Measurements from ENCODE around the gene RPS6KA2.

Gene RPS6KA2

GRCh38 chr6:166627033-166627874 is at the start of gene RPS6KA2:
RPS6KA2 (minus strand) TSS chr6:166627251; CDS start chr6:166627019, 232 bp downstream.
- peak; percentile 99 to 100 (median 99) for DNase-seq

GRCh38 chr6:166676270-166676860 is 49.3 kb upstream of the RPS6KA2 start:
- no peak for DNase-seq

- DNase-seq, result no peak
Measured at GRCh38 chr6:166675736-166676135, 48.7 kb upstream of the RPS6KA2 start.

GRCh38 chr6:166673309-166673708 is 46.3 kb upstream of the RPS6KA2 start:
- no peak for DNase-seq

- peak in 1 of 3 donors; percentile 7 for DNase-seq
Measured at GRCh38 chr6:166672624-166673206, 45.7 kb upstream of the RPS6KA2 start.

GRCh38 chr6:166672146-166672545 is 45.1 kb upstream of the RPS6KA2 start:
- DNase-seq, result no peak

- DNase-seq, result no peak
Measured at GRCh38 chr6:166671434-166672081, 44.5 kb upstream of the RPS6KA2 start.

GRCh38 chr6:166670894-166671293 is 43.8 kb upstream of the RPS6KA2 start:
- no peak for DNase-seq

GRCh38 chr6:166670013-166670412 is 43.0 kb upstream of the RPS6KA2 start:
- no peak for DNase-seq

- no peak for DNase-seq
Measured at GRCh38 chr6:166667796-166668610, 41.0 kb upstream of the RPS6KA2 start.

GRCh38 chr6:166664135-166664534 is 37.1 kb upstream of the RPS6KA2 start:
- DNase-seq, result no peak

- no peak for DNase-seq
Measured at GRCh38 chr6:166663568-166663967, 36.5 kb upstream of the RPS6KA2 start.

- peak; percentile 65 to 76 (median 66) for DNase-seq
Measured at GRCh38 chr6:166662690-166663089, 35.6 kb upstream of the RPS6KA2 start.

- DNase-seq, result no peak
Measured at GRCh38 chr6:166661327-166662085, 34.5 kb upstream of the RPS6KA2 start.

- no peak for DNase-seq
Measured at GRCh38 chr6:166660157-166660688, 33.2 kb upstream of the RPS6KA2 start.

GRCh38 chr6:166659581-166659980 is 32.5 kb upstream of the RPS6KA2 start:
- no peak for DNase-seq

- DNase-seq, result no peak
Measured at GRCh38 chr6:166658792-166659150, 31.7 kb upstream of the RPS6KA2 start.

- no peak for DNase-seq
Measured at GRCh38 chr6:166658115-166658791, 31.2 kb upstream of the RPS6KA2 start.

- DNase-seq, result peak in 2 of 3 donors; percentile 39 to 41
Measured at GRCh38 chr6:166657531-166657930, 30.5 kb upstream of the RPS6KA2 start.

GRCh38 chr6:166656230-166657151 is 29.4 kb upstream of the RPS6KA2 start:
- peak; percentile 34 to 54 (median 38) for DNase-seq
